ENCODE measurements around the gene CCDC187. TPM values are rescaled to one million over a fixed set of nuclear protein-coding genes. Genes with fewer than 3 reads are reported as not detected.
A peak's percentile ranks its signal among the peaks of the same experiment; 100 is the strongest.

The CCDC187 gene
- total RNA-seq, 2 donors from 2014 or later = not detected

DNA sequence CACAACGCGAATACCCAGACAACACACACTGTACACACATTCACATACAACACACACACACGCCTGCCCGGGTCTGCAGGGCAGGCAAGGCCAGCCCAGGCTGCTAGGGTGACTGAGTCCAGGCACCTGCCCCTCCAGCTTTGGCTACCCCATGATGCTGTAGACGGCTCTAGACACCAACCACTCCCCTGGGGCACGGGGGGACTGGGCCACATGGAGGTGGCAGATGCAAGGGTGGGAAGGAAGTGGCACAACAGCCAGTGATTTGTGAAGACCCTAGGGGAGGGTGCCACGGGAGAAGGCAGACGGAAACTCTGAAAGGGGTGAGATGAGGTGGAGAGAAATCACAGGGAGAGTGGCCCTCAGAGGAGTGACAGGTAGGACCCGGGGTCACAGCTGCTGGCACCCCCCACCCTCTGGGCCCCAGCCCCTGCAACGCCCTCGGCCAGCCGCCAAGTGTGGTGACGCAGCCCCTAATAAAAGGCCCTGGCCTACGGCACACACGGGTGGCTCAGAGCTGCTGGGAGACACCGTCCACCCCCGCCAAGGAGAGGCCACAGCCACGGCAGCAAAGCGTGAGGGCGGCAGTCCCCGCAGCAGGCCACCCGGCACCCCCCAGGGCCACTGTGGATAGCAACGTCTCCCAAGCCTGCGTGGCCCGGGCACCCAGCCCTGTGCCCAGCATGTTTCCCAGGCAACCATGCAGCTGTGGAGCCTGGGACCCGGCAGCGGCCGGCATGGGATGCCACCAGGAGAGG lies 6.6 kb upstream of the CCDC187 start:
- ATAC-seq (replicated peaks in 1 of 2) = no peak
- DNase-seq = no peak
- Mint-ChIP-seq H3K4me1 (ENCODE audit: low read depth) (no peaks in the 10 kb centered on the region), H3K4me3 (no peak overlapping the region), H3K27me3 (ENCODE audit: low read depth) (no peaks in the 10 kb centered on the region), H3K9me3 (peaks cover 3 to 7% of the 10 kb centered on the region in 2 donors), H3K36me3 (ENCODE audit: insufficient read depth in 2 of 2) (peaks cover 0 to 4% of the 10 kb centered on the region in 2 donors), H3K27ac (no peak overlapping the region)

DNA sequence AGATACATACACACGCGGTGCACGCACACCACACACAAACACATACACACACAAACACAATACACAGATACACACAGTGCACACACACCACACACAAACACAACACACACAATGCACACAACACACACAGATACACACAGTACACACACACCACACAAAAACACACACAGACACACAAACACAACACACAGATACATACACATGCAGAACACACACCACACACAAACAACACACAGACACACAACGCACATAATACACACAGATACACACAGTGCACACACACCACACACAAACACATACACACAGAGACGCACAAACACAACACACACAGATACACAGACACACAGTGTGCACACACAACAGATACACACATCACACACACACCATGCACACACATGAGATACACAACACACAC lies 5.9 kb upstream of the CCDC187 start:
- DNase-seq (no peak), ATAC-seq (replicated peaks in 1 of 2) (no peak)
- Mint-ChIP-seq H3K9me3 (peaks cover 0 to 2% of the 10 kb centered on the region in 2 donors), H3K4me1 (ENCODE audit: low read depth) (no peaks in the 10 kb centered on the region), H3K4me3 (no peak overlapping the region), H3K27me3 (ENCODE audit: low read depth) (no peaks in the 10 kb centered on the region), H3K27ac (no peak overlapping the region), H3K36me3 (ENCODE audit: insufficient read depth in 2 of 2) (no peaks in the 10 kb centered on the region)

DNA sequence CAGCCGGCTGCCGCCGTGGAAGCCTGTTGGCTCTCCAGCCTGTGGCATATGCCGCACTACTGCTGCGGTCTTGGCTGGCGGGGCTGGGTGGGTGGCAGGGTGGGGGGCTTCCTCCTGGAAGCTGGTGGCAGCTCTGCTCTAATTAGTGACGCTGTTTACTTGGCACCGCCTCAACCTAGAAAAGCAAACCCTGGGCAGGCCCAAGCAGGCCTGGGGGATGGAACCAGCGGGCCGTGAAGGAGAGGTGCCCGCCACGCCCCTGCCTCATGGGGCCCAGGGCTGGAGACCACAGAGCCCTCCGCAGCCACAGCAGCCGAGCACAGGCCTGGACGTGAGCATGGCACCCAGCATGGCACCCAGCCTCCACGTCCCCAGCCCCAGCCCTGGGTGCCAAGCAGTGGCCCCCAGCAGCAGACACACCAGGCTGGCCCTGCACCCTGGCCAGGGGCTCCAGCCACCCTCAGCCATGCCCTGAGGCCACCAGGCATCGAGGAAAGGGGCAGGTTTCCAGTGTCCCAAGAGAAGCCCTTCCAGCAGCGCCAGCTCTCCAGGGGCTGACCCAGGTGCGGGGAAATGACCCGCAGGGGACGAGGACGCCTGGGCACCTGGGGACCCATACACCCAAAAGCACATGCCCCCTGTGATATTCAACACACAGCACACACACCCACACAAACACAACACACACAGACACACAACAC lies 5.4 kb upstream of the CCDC187 start:
- ATAC-seq (replicated peaks in 1 of 2) (no peak), DNase-seq (no peak)
- Mint-ChIP-seq H3K9me3 (no peaks in the 10 kb centered on the region), H3K36me3 (ENCODE audit: insufficient read depth in 2 of 2) (no peaks in the 10 kb centered on the region), H3K27ac (no peak overlapping the region), H3K4me1 (ENCODE audit: low read depth) (no peaks in the 10 kb centered on the region), H3K4me3 (no peak overlapping the region), H3K27me3 (ENCODE audit: low read depth) (no peaks in the 10 kb centered on the region)

DNA sequence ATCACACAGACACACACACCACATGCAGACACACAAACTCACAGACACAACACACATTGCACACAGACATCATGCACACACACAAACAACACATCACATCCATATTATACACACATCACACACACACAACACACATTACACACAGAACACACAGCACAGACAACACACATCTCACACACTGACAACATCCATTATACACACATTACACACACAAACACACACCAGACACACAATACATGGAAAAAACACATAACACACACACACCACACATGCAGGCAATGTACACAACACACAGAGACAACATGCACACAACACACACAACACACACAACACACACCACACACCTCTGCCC lies 4.8 kb upstream of the CCDC187 start:
- Mint-ChIP-seq H3K36me3 (ENCODE audit: insufficient read depth in 2 of 2) (no peaks in the 10 kb centered on the region), H3K4me1 (ENCODE audit: low read depth) (no peaks in the 10 kb centered on the region), H3K9me3 (no peaks in the 10 kb centered on the region), H3K27ac (no peak overlapping the region), H3K27me3 (ENCODE audit: low read depth) (no peaks in the 10 kb centered on the region), H3K4me3 (no peak overlapping the region)
- no peak for DNase-seq
- no peak for ATAC-seq (replicated peaks in 1 of 2)

DNA sequence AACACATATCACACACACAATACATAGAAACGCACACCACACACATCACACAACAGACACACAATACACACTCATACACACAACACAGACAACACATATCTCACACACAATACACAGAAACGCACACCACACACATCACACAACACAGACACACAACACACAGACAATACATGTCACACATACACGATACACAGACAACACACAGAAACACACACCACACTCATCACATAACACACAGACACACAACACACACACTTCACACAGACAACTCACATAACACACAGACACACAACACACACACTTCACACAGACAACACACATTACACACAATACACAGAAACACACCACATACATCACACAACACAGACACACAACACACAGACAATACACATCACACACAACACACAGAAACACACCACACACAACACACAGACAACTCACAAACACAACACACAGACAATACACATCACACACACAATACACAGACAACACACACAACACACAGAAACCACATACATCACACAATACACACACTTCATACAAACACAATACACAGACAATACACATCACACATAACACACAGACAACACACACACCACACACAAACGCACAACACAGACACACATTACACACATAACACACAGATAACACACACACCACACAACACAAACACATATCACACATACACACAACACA lies 4.3 kb upstream of the CCDC187 start:
- no peak overlapping the region for H3K27ac Mint-ChIP-seq
- no peaks in the 10 kb centered on the region for H3K36me3 Mint-ChIP-seq (ENCODE audit: insufficient read depth in 2 of 2)
- no peaks in the 10 kb centered on the region for H3K4me1 Mint-ChIP-seq (ENCODE audit: low read depth)
- H3K4me3 Mint-ChIP-seq = no peak overlapping the region
- no peak for ATAC-seq (replicated peaks in 1 of 2)
- DNase-seq = no peak
- no peaks in the 10 kb centered on the region for H3K27me3 Mint-ChIP-seq (ENCODE audit: low read depth)
- H3K9me3 Mint-ChIP-seq = no peaks in the 10 kb centered on the region

DNA sequence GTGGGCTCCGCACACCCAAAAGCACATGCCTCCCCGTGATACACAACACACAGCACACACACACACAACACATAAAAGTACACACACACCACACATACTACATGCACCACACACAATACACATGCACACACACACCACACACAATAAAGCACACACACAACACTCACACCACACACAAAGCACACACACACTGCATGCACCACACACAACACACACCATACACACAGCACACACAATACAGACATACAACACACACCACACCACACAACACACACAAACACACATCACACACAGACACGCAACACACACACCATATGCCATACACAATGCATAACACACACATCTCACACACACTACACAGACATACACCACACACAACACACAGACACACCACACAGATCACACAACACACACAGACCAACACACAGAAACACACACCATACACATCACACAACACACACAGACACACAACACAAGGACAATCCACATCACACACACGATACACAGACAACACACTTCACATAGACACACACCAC lies 3.4 kb upstream of the CCDC187 start:
- Mint-ChIP-seq H3K27me3 (ENCODE audit: low read depth) (no peaks in the 10 kb centered on the region), H3K27ac (no peak overlapping the region), H3K9me3 (no peaks in the 10 kb centered on the region), H3K4me3 (no peak overlapping the region), H3K4me1 (ENCODE audit: low read depth) (no peaks in the 10 kb centered on the region), H3K36me3 (ENCODE audit: insufficient read depth in 2 of 2) (no peaks in the 10 kb centered on the region)
- ATAC-seq (replicated peaks in 1 of 2) (no peak), DNase-seq (no peak)

DNA sequence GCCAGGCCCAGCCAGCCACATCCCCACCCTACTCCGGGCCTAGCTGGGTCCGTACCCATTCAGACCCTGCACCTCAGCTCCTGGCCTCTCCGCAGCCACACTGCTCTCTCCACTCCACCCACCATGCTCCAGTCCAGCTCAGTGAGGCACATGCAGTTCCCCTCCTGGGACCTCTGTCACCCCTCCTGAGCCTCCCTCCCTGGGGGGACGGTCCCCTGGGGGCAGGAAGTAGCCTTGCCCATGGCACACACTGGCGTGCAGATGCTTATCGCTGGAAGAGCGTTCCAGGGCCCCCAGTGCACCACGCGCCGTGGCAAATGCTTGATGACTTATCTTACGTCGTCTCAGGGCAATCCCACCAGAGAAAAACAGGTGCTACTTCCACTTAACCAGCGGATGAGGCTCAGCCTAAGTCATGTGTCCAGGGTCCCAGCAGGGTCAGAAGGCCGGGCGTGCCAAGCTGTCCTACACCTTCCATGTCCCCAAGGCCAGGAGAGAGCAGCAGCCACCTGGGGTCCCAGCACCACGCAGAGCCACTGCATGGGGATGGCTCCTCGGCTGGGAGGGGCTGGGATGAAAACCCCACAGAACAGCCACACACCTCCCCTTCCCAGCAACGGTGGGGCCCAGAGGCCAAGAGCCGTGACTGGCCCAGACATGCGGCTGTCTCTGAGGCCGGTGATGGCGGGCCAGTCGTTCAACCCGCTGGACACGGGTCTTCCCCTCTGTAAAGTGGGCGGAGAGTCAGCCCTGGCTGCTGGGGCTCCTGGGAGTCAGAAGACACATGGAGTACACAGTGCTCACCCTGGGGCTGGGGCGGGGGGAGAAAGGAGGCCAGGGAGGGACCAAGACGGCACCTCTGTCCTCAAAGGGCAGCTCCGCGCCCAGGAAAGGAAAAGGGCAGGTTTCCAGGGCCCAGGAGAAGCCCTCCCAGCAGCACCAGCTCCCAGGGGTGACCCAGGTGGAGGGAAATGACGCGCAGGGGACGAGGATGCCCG lies 2.6 kb upstream of the CCDC187 start:
- Mint-ChIP-seq H3K27me3 (ENCODE audit: low read depth) (no peaks in the 10 kb centered on the region), H3K27ac (no peak overlapping the region), H3K36me3 (ENCODE audit: insufficient read depth in 2 of 2) (no peaks in the 10 kb centered on the region), H3K4me1 (ENCODE audit: low read depth) (no peaks in the 10 kb centered on the region), H3K9me3 (no peaks in the 10 kb centered on the region), H3K4me3 (no peak overlapping the region)
- ATAC-seq (replicated peaks in 1 of 2) (peak; percentile 30 to 36), DNase-seq (no peak)

DNA sequence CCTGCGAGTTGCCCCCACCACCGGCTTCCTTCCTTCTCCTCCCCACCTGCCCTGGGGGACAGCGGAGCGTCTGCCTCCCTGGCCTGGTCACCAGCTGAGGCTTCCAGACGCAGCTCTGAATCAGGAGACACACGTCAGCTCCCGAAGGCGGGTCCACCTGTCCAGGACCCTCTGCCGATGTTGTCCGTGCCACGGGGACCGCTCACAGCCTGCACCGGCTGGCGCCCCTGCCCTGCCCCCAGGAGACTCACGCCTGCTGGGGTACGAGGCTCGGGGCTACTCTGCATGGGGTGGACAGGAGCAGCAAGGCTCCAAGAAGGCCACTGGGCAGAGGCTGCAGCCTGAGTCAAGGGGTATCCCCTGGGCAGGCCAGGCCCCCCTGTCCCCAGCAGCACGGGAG lies 1.9 kb upstream of the CCDC187 start:
- no peaks in the 10 kb centered on the region for H3K27me3 Mint-ChIP-seq (ENCODE audit: low read depth)
- H3K27ac Mint-ChIP-seq = no peak overlapping the region
- H3K9me3 Mint-ChIP-seq = no peaks in the 10 kb centered on the region
- no peaks in the 10 kb centered on the region for H3K4me1 Mint-ChIP-seq (ENCODE audit: low read depth)
- no peaks in the 10 kb centered on the region for H3K36me3 Mint-ChIP-seq (ENCODE audit: insufficient read depth in 2 of 2)
- no peak for ATAC-seq (replicated peaks in 1 of 2)
- no peak for DNase-seq
- H3K4me3 Mint-ChIP-seq = no peak overlapping the region

DNA sequence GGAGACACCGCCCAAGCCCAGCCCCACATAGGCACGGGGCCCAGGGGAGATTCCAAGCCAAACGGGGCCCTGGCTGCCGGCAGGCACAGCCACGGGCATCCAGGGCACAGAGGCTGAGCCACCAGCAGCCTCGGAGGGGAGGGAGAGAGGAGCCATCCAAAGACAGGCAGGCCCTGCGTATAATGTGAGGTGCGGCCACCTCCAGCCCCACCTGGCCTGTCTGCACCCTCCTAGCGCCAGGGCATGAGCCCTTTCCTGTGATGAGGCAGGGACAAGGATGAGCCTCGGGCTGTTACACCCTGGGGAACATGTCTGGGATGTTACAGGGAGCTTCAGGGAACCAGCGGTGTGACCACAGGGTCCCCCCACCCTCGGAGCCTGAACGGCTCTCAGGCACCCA lies 1.1 kb upstream of the CCDC187 start:
- no peaks in the 10 kb centered on the region for H3K4me1 Mint-ChIP-seq (ENCODE audit: low read depth)
- no peak overlapping the region for H3K27ac Mint-ChIP-seq
- no peak for DNase-seq
- no peak for ATAC-seq (replicated peaks in 1 of 2)
- no peak overlapping the region for H3K4me3 Mint-ChIP-seq
- H3K36me3 Mint-ChIP-seq (ENCODE audit: insufficient read depth in 2 of 2) = no peaks in the 10 kb centered on the region
- H3K27me3 Mint-ChIP-seq (ENCODE audit: low read depth) = no peaks in the 10 kb centered on the region
- H3K9me3 Mint-ChIP-seq = no peaks in the 10 kb centered on the region

DNA sequence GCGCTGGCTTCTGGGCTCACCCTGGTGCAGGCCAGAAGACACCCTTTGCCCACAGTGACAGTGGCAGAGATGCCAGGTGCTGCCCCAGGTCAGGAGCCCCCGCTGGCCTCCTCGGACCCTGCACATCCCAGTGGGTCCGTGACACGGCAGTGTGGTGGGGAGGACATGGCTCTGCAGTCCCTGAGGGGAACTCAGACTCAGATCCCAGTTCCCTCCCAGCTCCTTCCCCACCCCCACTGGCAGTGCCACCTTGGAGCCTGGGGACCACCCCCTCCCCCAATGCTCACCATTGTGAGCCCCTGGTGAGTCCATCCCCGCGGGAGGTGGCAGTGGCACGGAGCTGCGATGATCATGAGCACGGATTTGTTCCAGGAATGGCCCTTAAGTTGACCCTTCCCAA lies 562 bp upstream of the CCDC187 start:
- Mint-ChIP-seq H3K9me3 (no peaks in the 10 kb centered on the region), H3K27me3 (ENCODE audit: low read depth) (no peaks in the 10 kb centered on the region), H3K4me1 (ENCODE audit: low read depth) (no peaks in the 10 kb centered on the region), H3K36me3 (ENCODE audit: insufficient read depth in 2 of 2) (no peaks in the 10 kb centered on the region), H3K4me3 (no peak overlapping the region), H3K27ac (no peak overlapping the region)
- DNase-seq (no peak), ATAC-seq (replicated peaks in 1 of 2) (no peak)

DNA sequence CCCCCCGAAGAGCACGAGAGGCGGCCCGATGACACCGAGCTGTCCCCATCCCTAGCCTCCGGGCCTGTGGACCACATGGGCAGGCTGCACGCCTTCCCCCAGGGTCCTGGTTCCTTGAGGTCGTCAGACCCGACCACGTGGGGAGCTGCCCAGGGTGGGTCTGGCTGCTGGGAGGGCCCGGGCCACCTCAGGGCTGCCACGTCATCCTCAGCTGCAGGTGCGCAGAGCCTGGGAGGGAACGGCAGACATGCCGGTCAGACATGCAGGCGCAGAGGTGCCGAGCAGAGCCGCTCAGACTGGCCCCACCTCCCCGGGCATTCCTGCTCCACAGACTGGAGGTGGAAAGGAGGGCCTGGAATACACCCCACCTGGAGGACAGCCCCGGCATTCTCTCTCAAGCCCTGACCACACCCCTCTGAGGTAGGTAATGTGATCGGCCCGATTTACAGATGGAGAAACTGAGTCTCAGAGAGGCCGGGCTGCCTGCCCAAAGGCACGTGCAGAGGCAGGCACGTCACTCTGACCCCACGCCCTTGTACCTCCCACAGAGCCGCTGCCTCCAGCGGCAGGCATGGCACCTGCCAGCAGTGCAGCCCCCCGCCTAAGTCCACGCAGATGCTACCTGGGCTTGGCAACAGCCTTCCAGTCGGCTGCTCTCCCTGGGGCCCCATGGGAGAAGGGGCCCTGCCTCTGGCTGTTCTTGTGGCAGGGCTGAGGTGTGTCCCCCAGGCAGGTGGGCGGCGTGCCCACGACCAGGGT lies 649 bp downstream of the CCDC187 start:
- Mint-ChIP-seq H3K27ac (no peak overlapping the region), H3K4me3 (no peak overlapping the region), H3K4me1 (ENCODE audit: low read depth) (no peaks in the 10 kb centered on the region), H3K27me3 (ENCODE audit: low read depth) (no peaks in the 10 kb centered on the region), H3K9me3 (no peaks in the 10 kb centered on the region), H3K36me3 (ENCODE audit: insufficient read depth in 2 of 2) (no peaks in the 10 kb centered on the region)
- DNase-seq (no peak), ATAC-seq (replicated peaks in 1 of 2) (no peak)

DNA sequence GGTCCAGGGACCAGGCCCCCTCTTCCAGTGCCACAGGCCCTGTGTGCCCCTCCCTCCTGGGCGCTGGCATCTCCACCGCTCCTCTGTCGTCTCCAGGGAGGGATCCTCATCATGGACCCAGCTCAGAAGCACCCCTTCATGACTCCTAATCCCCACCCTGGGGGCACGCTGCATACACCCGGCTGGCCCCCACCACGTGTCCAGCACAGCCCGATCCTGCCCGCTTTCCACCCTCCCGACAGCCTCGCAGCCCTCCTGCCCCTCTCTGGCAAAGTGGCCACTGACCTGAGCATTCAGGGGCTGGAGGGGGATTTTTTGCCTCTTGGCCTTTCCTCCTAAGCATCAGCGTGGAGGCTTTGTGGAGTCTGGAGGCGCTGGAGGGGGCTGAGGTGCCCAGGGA lies 1.4 kb downstream of the CCDC187 start:
- H3K27me3 Mint-ChIP-seq (ENCODE audit: low read depth) = no peaks in the 10 kb centered on the region
- ATAC-seq (replicated peaks in 1 of 2) (no peak), DNase-seq (no peak)
- no peaks in the 10 kb centered on the region for H3K4me1 Mint-ChIP-seq (ENCODE audit: low read depth)
- no peak overlapping the region for H3K4me3 Mint-ChIP-seq
- H3K9me3 Mint-ChIP-seq = no peaks in the 10 kb centered on the region
- no peaks in the 10 kb centered on the region for H3K36me3 Mint-ChIP-seq (ENCODE audit: insufficient read depth in 2 of 2)
- no peak overlapping the region for H3K27ac Mint-ChIP-seq
